Measurements from ENCODE around the gene TFEB.
A peak's percentile ranks its signal among the peaks of the same experiment; 100 is the strongest.

The TFEB gene

GRCh38 chr6:41735427-41736185 lies at the start of gene TFEB:
Gene TFEB, minus strand, starts transcription at chr6:41735608. Its CDS starts 44,395 bp downstream, at chr6:41691213.
- FAIRE-seq (no peak), DNase-seq (ENCODE audit: insufficient read length, low spot score) (peak; percentile 96)

GRCh38 chr6:41784581-41785171 lies 49.3 kb upstream of the TFEB start:
- DNase-seq (ENCODE audit: insufficient read length, low spot score) = no peak
- FAIRE-seq = no peak

- no peak for DNase-seq (ENCODE audit: insufficient read length, low spot score)
- FAIRE-seq = no peak
These were observed 47.8 kb upstream of the TFEB start for GRCh38 chr6:41783106-41783780.

GRCh38 chr6:41781366-41781730 lies 45.9 kb upstream of the TFEB start:
- no peak for DNase-seq (ENCODE audit: insufficient read length, low spot score)
- FAIRE-seq = peak; percentile 40

GRCh38 chr6:41780551-41781365 lies 45.4 kb upstream of the TFEB start, which contains the start of gene PRICKLE4:
Gene PRICKLE4, plus strand, starts transcription at chr6:41780782. Its CDS starts 2,692 bp downstream, at chr6:41783474.
- FAIRE-seq = no peak
- no peak for DNase-seq (ENCODE audit: insufficient read length, low spot score)

GRCh38 chr6:41779788-41780550 lies 44.6 kb upstream of the TFEB start, which contains the start of gene FRS3:
Gene FRS3, minus strand, starts transcription at chr6:41779900. Its CDS starts 2,913 bp downstream, at chr6:41776987.
- peak; percentile 95 for FAIRE-seq
- peak; percentile 91 for DNase-seq (ENCODE audit: insufficient read length, low spot score)

GRCh38 chr6:41779336-41779735 lies 43.9 kb upstream of the TFEB start:
- DNase-seq (ENCODE audit: insufficient read length, low spot score) (no peak), FAIRE-seq (no peak)

- DNase-seq (ENCODE audit: insufficient read length, low spot score) (no peak), FAIRE-seq (peak; percentile 33)
These were observed 43.5 kb upstream of the TFEB start for GRCh38 chr6:41778895-41779294.

GRCh38 chr6:41777551-41778285 lies 42.3 kb upstream of the TFEB start:
- FAIRE-seq (no peak), DNase-seq (ENCODE audit: insufficient read length, low spot score) (no peak)

GRCh38 chr6:41775293-41775882 lies 40.0 kb upstream of the TFEB start:
- no peak for FAIRE-seq
- no peak for DNase-seq (ENCODE audit: insufficient read length, low spot score)

GRCh38 chr6:41774841-41775240 lies 39.4 kb upstream of the TFEB start:
- FAIRE-seq (no peak), DNase-seq (ENCODE audit: insufficient read length, low spot score) (no peak)

- FAIRE-seq (no peak), DNase-seq (ENCODE audit: insufficient read length, low spot score) (no peak)
These were observed 35.9 kb upstream of the TFEB start for GRCh38 chr6:41771058-41771983.

GRCh38 chr6:41770381-41771057 lies 35.1 kb upstream of the TFEB start:
- FAIRE-seq = no peak
- no peak for DNase-seq (ENCODE audit: insufficient read length, low spot score)

GRCh38 chr6:41769376-41769775 lies 34.0 kb upstream of the TFEB start:
- no peak for DNase-seq (ENCODE audit: insufficient read length, low spot score)
- FAIRE-seq = no peak

- FAIRE-seq = no peak
- DNase-seq (ENCODE audit: insufficient read length, low spot score) = no peak
These were observed 33.3 kb upstream of the TFEB start for GRCh38 chr6:41768545-41769308.

GRCh38 chr6:41767112-41767833 lies 31.9 kb upstream of the TFEB start:
- FAIRE-seq = peak; percentile 96
- DNase-seq (ENCODE audit: insufficient read length, low spot score) = peak; percentile 91
